HG02852 (cell line): ENCODE results near the gene MYO3B.

Source experiments
- ATAC-seq: cut with Tn5 transposase; IDR thresholded peaks from one replicate; pipeline ENCODE4 v1.9.1; 2021; ENCODE audit warnings: mild to moderate bottlenecking, moderate library complexity; ENCODE audit not compliant: unreplicated experiment

MYO3B gene

DNA sequence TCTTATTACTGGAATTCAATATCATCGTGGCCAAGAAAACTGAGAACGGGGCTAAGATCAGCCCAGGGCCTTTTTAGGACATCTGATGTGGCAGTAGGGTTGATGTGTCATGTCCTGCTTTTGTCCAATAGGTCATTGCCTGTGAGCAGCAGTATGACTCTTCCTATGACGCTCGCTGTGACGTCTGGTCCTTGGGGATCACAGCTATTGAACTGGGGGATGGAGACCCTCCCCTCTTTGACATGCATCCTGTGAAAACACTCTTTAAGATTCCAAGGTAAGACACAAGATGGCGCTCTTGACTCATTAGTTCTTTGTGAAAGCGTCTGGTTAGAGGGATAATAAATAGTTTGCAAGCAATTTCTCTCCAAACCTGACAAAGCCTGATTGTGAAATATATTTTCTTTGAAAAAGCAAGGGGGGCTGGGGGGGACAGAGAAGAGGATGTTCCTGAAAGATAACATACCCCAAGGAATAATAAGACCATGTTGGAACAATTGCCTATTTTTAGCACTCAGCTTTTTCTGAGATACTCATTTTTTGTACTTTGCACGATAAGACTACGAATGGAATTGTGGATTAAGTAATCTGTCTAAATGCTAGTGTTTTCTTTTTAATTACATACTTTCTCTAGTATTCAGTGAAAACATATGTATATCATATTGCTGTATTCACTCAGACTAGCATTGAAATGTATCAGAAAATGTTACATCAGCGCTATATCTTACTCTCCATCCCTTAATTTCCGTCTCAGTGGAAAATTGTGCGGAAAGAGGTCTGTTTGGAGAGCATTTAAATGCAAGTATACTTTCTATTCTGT is 58.1 kb downstream of the MYO3B start:
- no peak for ATAC-seq

GRCh38 chr2:170236680-170237047 is 58.7 kb downstream of the MYO3B start:
- no peak for ATAC-seq

DNA sequence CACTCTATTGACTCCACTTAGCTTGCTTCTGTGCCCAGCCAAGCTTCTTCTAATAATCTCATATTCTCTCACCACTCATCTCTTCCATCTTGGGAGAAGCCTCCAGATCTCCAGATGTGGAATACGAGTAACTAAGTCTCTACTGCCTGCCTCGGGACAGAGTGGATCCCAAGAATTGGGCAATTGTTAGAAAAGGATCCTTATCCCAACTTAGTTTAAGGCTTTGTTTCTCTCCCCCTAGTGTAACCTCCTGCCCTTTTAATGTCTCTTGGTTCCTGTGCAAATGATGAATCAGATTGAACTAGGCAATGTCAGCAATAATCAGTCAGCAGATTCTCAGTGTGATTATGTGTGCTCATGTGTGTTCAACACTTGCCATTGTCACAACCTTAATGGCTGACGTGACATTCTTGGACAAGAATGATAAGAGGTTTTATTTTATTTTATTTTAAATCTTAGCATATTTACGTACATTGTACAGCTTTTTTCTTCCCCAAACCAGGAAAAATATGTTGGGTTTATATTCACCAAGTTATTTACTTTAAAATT is 59.7 kb downstream of the MYO3B start:
- ATAC-seq, result no peak

DNA sequence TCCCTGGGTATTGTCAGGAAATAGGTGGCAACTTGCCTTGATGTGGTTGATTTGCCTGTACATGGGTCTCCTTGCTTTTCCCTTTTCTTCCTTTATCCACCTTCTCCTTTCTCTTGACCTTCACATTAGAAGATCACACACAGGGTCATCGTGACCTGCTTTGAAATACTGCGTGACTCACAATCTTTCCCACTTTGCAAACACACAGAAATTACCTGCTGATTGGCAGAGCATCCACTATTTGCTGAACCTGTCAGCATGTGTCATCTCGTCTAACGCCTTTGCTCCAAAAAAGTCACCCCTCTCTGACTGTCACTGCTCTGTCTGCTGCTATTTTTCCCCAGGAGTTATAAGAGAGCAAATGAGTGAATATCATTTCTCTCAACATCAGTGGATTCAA is 60.8 kb downstream of the MYO3B start:
- ATAC-seq, result no peak

- ATAC-seq, result no peak
Measured at GRCh38 chr2:170240629-170241028, 62.7 kb downstream of the MYO3B start.

- no peak for ATAC-seq
Measured at GRCh38 chr2:170241756-170242155, 63.8 kb downstream of the MYO3B start.

GRCh38 chr2:170243118-170243837 is 65.3 kb downstream of the MYO3B start:
- ATAC-seq, result no peak

DNA sequence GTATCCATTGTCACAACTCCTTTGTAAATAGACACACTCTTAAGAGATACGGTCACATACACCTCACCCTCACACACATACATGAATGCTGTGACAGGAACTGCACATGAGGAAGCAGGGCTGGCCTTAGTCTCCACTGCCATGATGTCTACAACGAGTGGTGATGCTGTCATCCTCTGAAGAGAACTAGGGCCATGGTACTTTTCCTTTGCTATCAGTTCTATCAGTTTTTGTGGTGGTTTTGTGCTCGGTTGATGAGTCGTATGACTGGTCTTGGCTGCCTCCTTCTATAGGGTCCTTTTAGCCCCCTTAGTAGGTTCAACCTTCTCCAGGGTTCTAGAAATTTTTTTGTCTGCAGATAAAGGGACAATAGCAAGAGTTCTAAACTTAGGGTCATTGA is 66.0 kb downstream of the MYO3B start:
- ATAC-seq, result no peak

- ATAC-seq, result no peak
Measured at GRCh38 chr2:170244555-170244954, 66.6 kb downstream of the MYO3B start.

GRCh38 chr2:170245312-170245711 is 67.4 kb downstream of the MYO3B start:
- no peak for ATAC-seq

DNA sequence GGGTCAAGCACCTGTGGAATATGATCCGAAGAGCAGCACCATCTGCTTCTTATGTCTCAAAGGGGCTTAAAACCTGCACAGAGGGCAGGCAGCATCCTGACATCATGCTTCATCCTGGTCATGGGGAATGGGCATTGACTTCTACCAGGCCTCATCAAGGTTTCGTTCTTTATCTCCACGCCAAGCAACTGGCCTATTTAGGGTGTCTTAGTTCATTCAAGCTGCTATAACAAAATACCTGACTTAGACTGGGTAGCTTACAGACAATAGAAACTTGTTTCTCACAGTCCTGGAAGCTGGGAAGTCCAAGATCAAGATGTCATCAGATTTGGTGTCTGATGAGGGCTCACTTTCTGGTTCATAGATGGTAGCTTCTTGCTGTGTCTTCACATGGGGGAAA is 69.4 kb downstream of the MYO3B start:
- ATAC-seq, result no peak

DNA sequence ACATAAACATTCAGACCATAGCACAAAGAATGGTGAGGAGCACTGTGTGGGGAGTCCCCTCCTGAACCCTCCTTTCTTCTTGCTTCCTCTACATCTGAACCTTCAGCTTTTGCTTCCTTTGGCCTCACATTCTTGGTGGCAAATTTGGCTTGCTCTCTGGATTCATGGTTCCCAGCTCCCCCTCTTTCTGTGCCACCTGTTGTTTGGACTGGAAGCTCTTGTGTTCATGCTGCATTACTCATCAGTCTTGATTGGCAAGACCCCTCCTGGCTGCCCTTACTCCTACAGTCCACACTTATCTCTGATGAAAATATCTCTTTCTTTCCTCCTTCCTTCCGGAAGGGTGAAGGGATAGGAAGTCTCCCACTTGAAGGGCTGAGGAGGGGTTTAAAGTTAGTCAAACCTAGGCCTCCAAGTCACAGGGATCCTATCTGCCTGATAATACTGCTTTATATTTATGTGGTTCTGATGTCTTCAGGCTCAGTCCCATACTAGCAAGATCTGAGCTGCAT is 70.0 kb downstream of the MYO3B start:
- ATAC-seq, result no peak

- ATAC-seq, result no peak
Measured at GRCh38 chr2:170248574-170249393, 70.8 kb downstream of the MYO3B start.

DNA sequence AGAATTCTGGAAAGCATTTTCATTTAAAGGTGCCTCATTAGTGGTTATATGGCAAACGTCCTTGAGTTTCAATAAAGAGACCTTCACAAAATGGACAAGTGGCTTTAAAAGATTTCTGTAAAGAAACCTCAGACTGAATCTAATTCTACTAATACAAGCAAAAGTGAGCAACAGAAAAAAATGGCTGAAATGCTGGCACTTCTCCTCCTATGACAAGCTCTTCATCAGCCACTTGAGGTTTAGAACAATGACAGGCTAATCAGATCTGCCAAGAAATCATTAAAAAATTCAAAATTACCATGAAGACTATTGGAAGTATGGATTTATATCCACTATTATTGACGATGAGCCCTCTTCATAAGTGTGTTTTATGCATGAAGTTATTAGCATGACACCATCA is 71.8 kb downstream of the MYO3B start:
- no peak for ATAC-seq

GRCh38 chr2:170250584-170250983 is 72.6 kb downstream of the MYO3B start:
- ATAC-seq, result no peak

DNA sequence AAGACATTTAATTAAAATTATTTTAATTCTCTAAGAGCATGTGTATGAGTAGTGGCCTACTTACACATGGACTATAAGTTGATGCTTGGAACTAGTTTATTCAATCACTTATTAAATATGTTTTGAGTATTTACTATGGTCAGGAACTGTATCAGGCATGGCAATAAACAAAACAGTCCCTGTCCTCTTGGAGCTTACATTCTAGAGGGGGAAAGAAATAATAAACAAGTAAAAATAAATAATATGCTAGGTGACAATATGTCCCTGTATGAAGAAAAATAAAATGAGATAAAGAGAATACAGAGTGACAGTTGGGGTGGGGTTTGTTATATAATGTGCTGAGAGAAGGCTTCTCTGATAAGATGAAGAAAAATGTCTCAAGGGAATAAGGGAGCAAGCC is 74.5 kb downstream of the MYO3B start:
- no peak for ATAC-seq

GRCh38 chr2:170253721-170254230 is 75.8 kb downstream of the MYO3B start:
- no peak for ATAC-seq

- ATAC-seq, result no peak
Measured at GRCh38 chr2:170254293-170254732, 76.4 kb downstream of the MYO3B start.

DNA sequence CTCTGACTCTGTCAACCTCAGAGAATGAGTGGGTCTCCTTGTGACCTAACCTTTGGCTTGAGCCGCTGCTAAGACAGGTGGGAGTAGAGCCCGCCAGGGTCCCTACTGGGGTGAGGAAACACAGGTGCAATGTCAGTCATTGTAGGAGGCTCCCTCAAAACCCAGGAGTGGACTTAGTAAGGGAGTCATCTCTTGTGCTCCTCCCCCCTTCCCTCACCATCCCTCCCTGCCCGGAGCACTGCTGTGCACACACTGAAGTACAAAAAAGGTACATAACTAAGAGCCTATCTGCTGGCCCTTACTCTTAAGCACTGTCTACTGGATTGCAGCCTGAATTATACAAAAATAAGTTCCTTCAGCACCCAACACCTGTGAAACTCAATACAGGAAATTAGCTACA is 77.2 kb downstream of the MYO3B start:
- ATAC-seq, result no peak

DNA sequence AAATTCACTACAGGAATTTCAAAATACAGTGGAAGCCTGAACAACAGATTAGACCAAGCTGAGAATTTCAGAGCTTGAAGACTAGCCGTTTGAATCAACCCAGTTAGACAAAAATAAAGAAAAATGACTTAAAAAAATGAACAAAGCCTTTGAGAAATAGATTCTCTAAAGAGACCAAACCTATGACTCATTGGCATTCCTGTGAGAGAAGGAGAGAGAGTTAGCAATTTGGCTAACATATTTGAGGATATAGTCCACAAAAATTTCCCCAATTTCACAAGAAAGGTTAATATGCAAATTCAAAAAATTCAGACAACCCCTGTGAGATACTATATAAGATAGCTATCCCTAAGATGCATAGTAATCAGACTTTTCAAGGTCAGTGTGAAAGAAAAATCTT is 78.0 kb downstream of the MYO3B start:
- ATAC-seq, result no peak

- no peak for ATAC-seq
Measured at GRCh38 chr2:170258382-170258781, 80.4 kb downstream of the MYO3B start.
